Measurements from ENCODE around the gene ERN2.

The ERN2 gene

DNA sequence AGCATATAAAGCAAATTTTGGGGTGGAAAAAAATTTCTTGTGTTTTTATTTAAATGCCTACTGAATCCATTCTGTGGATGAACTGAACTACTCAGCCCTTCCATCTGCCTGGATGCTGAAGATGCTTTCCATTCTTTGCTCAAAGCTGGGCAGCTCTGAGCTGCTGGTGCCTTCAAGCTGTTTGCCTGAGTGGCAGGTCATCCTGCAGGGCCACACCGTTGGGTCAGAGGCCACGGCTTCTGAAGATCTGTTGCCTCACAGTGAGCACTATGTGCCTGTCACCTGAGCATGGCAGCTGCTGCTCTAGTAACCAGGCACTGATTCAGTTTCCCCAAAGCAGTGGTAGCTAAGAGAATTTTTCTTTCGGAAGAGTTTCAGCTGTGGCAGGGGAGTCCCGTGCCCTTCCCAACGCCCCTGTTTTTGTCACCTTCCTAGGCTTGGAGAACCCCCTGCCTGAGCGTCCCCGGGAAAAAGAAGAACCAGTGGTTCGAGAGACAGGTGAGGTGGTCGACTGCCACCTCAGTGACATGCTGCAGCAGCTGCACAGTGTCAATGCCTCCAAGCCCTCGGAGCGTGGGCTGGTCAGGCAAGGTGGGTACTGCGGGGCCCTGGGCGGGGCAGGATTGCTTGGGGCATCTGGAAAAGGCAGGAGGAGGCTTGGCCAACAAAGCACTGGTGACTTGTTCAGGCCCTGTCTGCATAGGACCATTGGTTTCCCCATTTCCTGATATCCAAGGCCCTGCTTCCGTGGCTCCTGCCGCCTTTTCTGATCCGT is 25.8 kb downstream of the ERN2 start:
- Histone ChIP-seq H3K36me3 (ENCODE audit: control insufficient read depth, insufficient read depth, low read length) (peaks cover 98% of the 10 kb centered on the region), H3K27ac (ENCODE audit: low read depth, low read length, severe bottlenecking) (no peak overlapping the region), H3K4me1 (ENCODE audit: control insufficient read depth, insufficient read depth, low read length, poor library complexity, severe bottlenecking) (no peaks in the 10 kb centered on the region), H3K4me3 (ENCODE audit: extremely low read depth, insufficient read depth, low read length, poor library complexity, severe bottlenecking) (no peak overlapping the region), H3K9me3 (ENCODE audit: control insufficient read depth, low read length) (no peaks in the 10 kb centered on the region)
- WGBS, 2 experiments (ENCODE audit: insufficient coverage in 2 of 2), result 96 to 99% methylated on average over 12 to 16 of the region's 16 CpGs

DNA sequence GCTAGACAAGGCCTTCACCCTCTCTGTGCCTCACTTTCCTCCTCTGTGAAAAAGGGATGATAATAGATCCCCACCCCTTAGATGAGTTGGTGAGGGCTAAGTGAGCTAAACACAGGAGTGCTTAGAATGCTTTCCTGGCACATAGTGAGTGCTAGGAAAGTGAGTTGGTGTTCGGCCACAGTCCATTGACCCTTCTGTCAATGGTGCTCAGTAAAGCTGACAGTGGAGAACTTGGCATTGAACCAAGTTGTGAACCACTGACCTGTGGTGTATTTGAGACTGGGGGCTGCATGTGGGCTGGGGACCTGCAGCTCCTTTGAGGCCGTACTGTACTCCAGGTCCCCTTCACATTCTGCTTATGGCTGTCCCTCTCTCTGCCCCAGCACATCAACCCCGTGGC is 29.5 kb downstream of the ERN2 start:
- H3K4me1 ChIP-seq (ENCODE audit: control insufficient read depth, insufficient read depth, low read length, poor library complexity, severe bottlenecking), result peaks cover 14% of the 10 kb centered on the region
- no peak overlapping the region for H3K27ac ChIP-seq (ENCODE audit: low read depth, low read length, severe bottlenecking)
- H3K4me3 ChIP-seq (ENCODE audit: extremely low read depth, insufficient read depth, low read length, poor library complexity, severe bottlenecking), result no peak overlapping the region
- H3K9me3 ChIP-seq (ENCODE audit: control insufficient read depth, low read length), result no peaks in the 10 kb centered on the region
- peaks cover 88% of the 10 kb centered on the region for H3K36me3 ChIP-seq (ENCODE audit: control insufficient read depth, insufficient read depth, low read length)
- 90 to 100% methylated on average over 2 to 3 of the region's 3 CpGs for WGBS, 2 experiments (ENCODE audit: insufficient coverage in 2 of 2)

DNA sequence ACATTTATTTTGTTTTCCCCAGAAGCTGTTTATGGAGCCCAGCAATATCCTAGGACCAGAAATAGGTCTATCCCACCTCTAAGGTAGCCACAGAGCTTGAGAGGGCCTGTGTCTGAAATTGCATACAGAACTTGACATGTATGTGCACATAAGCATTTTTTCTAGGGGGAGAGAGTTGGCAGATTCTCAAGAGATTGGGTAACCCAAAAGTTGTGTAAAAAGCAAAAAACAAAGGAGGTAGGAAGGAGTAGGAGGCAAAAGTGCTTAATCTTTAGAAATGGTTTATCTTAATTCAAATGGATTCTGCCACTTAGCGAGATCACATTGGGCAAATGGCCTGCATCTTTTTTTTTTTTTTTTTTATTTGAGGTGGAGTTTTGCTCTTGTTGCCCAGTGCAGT is 30.8 kb downstream of the ERN2 start:
- Histone ChIP-seq H3K36me3 (ENCODE audit: control insufficient read depth, insufficient read depth, low read length) (peaks cover 78% of the 10 kb centered on the region), H3K4me1 (ENCODE audit: control insufficient read depth, insufficient read depth, low read length, poor library complexity, severe bottlenecking) (peaks cover 14% of the 10 kb centered on the region), H3K9me3 (ENCODE audit: control insufficient read depth, low read length) (no peaks in the 10 kb centered on the region), H3K27ac (ENCODE audit: low read depth, low read length, severe bottlenecking) (no peak overlapping the region), H3K4me3 (ENCODE audit: extremely low read depth, insufficient read depth, low read length, poor library complexity, severe bottlenecking) (no peak overlapping the region)
- WGBS, 2 experiments (ENCODE audit: insufficient coverage in 2 of 2), result no CpG with 5 or more reads among the region's 1 CpG

DNA sequence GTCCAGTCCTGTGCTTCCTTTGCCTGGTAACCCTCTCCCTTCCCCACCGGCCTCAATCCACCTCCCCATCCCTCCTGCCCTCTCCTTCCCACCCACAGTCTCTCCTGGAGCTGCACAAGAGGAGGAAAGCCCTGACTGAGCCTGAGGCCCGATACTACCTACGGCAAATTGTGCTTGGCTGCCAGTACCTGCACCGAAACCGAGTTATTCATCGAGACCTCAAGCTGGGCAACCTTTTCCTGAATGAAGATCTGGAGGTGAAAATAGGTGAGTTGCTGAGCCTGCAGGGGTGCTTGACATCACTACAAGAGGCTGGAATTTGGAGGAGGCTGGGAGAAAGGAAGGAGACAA is 33.1 kb downstream of the ERN2 start:
- Histone ChIP-seq H3K36me3 (ENCODE audit: control insufficient read depth, insufficient read depth, low read length) (peaks cover 69% of the 10 kb centered on the region), H3K4me3 (ENCODE audit: extremely low read depth, insufficient read depth, low read length, poor library complexity, severe bottlenecking) (peak overlapping the region; percentile 82), H3K4me1 (ENCODE audit: control insufficient read depth, insufficient read depth, low read length, poor library complexity, severe bottlenecking) (peaks cover 14% of the 10 kb centered on the region), H3K9me3 (ENCODE audit: control insufficient read depth, low read length) (no peaks in the 10 kb centered on the region), H3K27ac (ENCODE audit: low read depth, low read length, severe bottlenecking) (no peak overlapping the region)
- WGBS, 2 experiments (ENCODE audit: insufficient coverage in 2 of 2), result 22% methylated on average over 6 of the region's 6 CpGs; no CpG with 5 or more reads in 1 of the 2 experiments

DNA sequence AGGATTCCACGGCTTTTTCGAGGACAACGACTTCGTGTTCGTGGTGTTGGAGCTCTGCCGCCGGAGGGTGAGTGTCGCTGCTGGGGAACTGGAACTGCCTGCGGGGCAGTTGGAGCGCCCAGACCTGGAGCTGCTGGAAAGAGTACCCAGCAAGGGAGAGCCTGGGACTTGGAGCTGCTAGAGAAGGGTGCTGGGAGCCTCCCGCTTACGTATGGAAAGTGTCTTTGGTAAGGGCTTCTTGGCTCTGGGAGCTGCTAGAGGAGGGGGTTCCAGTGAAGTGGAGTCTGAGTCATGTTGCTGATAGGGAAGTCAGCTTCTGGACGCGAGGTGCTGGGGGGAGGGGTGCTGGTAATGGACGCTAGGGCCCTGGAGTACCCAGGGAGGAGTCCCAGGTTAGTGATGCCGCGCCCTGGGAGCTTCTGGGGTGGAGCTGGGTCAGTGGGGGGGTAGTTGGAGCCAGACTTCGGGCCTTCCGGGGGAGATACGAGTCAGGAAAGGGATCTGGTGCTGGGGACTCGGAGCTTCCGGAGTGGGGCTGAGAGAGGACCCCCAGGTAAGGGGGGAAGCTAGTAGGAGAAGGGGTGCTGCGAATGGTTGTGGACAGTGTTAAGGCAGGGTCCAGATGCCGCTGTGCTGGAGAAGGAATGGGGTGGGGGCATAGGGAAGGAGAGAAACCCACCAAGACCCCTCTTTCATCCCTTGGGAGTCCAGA is 33.6 kb downstream of the ERN2 start:
- no peaks in the 10 kb centered on the region for H3K9me3 ChIP-seq (ENCODE audit: control insufficient read depth, low read length)
- H3K4me1 ChIP-seq (ENCODE audit: control insufficient read depth, insufficient read depth, low read length, poor library complexity, severe bottlenecking), result peaks cover 14% of the 10 kb centered on the region
- H3K27ac ChIP-seq (ENCODE audit: low read depth, low read length, severe bottlenecking), result peak overlapping the region; percentile 73
- WGBS, 2 experiments (ENCODE audit: insufficient coverage in 2 of 2), result 0% methylated on average over 18 to 23 of the region's 24 CpGs
- H3K4me3 ChIP-seq (ENCODE audit: extremely low read depth, insufficient read depth, low read length, poor library complexity, severe bottlenecking), result peak overlapping the region; percentile 82
- H3K36me3 ChIP-seq (ENCODE audit: control insufficient read depth, insufficient read depth, low read length), result peaks cover 70% of the 10 kb centered on the region

DNA sequence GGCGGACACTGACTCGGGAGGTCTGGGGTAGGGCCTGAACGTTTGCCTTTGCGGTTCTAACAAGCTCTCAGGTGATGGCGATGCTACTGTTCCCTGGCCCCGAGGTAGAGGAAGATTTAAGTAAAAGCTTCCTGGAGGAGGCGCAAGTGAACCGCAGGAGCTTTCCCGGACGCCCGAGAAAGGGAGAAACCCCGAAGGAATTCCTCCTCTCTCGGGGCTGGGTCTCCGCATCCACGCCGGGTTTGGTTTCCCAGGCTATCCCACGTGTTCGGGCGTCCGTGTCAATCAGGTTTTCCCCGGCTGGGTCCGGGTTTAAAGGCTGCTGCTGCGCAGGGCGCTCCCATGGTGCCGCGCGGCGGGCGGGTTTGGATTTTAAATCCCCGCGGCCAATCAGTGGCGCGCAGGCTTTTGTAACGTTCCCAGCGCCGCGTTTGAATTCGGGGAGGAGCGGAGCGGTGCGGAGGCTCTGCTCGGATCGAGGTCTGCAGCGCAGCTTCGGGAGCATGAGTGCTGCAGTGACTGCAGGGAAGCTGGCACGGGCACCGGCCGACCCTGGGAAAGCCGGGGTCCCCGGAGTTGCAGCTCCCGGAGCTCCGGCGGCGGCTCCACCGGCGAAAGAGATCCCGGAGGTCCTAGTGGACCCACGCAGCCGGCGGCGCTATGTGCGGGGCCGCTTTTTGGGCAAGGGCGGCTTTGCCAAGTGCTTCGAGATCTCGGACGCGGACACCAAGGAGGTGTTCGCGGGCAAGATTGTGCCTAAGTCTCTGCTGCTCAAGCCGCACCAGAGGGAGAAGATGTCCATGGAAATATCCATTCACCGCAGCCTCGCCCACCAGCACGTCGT is 34.4 kb downstream of the ERN2 start, which contains the start of gene PLK1:
TSS of gene PLK1 (plus strand) at position 460 of the 844 bp plus-strand sequence. CDS start at position 504, 44 bp downstream.
- H3K27ac ChIP-seq (ENCODE audit: low read depth, low read length, severe bottlenecking), result peak within 1 kb of the TSS; percentile 73
- H3K4me1 ChIP-seq (ENCODE audit: control insufficient read depth, insufficient read depth, low read length, poor library complexity, severe bottlenecking), result peaks cover 14% of the 10 kb centered on the region
- H3K4me3 ChIP-seq (ENCODE audit: extremely low read depth, insufficient read depth, low read length, poor library complexity, severe bottlenecking), result peak within 1 kb of the TSS; percentile 82
- H3K9me3 ChIP-seq (ENCODE audit: control insufficient read depth, low read length), result no peaks in the 10 kb centered on the region
- peaks cover 69% of the 10 kb centered on the region for H3K36me3 ChIP-seq (ENCODE audit: control insufficient read depth, insufficient read depth, low read length)
- WGBS, 2 experiments (ENCODE audit: insufficient coverage in 2 of 2), result 2% methylated on average over 63 of the region's 75 CpGs

DNA sequence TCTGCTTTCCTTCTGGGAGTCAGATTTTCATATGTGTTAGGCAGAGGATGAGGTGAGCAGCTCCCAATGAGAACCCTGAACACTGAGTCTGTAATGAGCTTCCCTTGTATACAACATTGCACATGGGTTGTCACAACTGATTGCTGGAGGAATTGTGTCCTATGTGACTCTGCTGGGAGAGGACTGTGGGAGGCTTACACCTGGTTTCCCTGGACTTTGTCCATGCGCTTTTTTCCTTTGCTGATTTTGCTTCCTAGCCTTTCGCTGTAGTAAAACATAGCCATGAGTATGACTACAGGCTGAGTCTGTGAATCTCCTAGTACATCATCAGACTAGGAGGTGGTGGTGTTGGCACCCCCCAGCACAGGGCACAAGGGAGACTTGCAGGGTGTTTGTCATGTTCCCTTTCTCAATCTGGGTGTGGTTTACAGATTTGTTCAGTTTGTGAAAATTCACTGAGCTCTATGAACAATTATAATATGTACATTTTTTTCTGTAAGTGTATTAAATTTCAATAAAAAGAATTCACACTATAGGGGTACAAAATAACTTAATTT is 36.0 kb downstream of the ERN2 start:
- no peaks in the 10 kb centered on the region for H3K9me3 ChIP-seq (ENCODE audit: control insufficient read depth, low read length)
- no peak overlapping the region for H3K27ac ChIP-seq (ENCODE audit: low read depth, low read length, severe bottlenecking)
- peaks cover 14% of the 10 kb centered on the region for H3K4me1 ChIP-seq (ENCODE audit: control insufficient read depth, insufficient read depth, low read length, poor library complexity, severe bottlenecking)
- 75 to 94% methylated on average over 1 to 2 of the region's 2 CpGs for WGBS, 2 experiments (ENCODE audit: insufficient coverage in 2 of 2)
- no peak overlapping the region for H3K4me3 ChIP-seq (ENCODE audit: extremely low read depth, insufficient read depth, low read length, poor library complexity, severe bottlenecking)
- H3K36me3 ChIP-seq (ENCODE audit: control insufficient read depth, insufficient read depth, low read length), result peaks cover 63% of the 10 kb centered on the region

DNA sequence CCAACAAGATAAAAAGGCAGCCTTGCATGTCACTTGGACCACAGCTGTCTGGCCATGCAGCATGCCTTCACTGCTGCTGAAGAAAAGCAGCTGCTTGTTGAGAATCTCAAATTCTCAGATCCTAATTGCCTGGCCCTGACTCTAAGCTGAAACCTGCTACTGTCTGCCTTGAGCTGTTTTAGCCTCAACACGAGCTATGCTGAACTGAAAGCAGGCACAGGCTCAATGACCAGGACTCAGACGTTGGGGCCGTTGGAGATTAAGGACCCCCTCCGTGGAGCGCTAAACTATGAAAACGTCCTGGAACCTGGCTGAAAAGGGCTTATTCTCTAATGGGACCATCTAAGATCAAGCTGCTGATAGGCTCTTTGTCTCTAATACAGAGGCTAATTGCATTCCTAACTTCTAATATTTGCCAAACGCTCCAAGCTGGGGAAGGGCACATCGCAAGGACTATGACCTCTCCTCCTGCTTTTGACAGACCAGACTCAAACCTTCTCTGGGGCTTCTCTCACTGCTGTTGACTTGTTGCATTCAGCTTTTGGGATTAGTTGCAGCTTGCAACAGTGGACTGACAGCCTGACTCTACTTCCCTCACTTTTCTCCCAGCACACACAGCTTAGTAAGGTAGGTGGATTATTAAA is 38.9 kb downstream of the ERN2 start:
- 85 to 91% methylated on average over 6 to 8 of the region's 8 CpGs for WGBS, 2 experiments (ENCODE audit: insufficient coverage in 2 of 2)
- peak overlapping the region; percentile 16 for H3K27ac ChIP-seq (ENCODE audit: low read depth, low read length, severe bottlenecking)
- no peaks in the 10 kb centered on the region for H3K9me3 ChIP-seq (ENCODE audit: control insufficient read depth, low read length)
- H3K4me3 ChIP-seq (ENCODE audit: extremely low read depth, insufficient read depth, low read length, poor library complexity, severe bottlenecking), result no peak overlapping the region
- no peaks in the 10 kb centered on the region for H3K4me1 ChIP-seq (ENCODE audit: control insufficient read depth, insufficient read depth, low read length, poor library complexity, severe bottlenecking)
- H3K36me3 ChIP-seq (ENCODE audit: control insufficient read depth, insufficient read depth, low read length), result peaks cover 65% of the 10 kb centered on the region

DNA sequence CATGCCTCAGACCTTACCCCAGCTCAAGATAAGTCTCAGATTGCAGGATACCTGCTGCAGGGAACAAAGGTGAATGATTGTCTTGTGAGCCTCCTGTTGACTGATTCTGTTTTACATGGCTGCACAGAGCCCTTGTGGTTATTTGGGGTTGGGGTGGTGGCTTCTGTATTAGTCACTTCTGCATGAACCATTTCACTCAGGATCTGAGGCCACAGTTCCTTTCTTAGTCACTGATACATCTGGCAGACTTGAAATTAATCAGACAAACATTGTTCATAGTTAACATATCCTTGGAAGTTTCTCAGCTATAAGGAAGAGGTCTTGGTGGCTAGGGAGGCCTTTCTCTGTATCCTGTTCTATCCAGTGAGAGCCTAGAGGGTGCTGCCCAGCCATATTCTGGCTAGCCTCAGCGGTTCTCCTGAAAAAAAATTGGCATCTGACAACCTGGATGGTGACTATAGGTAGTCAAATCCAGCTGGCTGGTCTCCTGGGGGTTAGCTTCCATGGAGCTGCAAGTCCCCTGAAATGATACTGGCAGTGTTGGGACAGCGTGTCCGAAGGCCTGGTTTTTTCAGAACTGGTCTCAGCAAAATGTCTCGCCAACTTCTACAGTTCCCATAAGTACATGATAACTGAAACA is 42.8 kb downstream of the ERN2 start:
- no peaks in the 10 kb centered on the region for H3K9me3 ChIP-seq (ENCODE audit: control insufficient read depth, low read length)
- peaks cover 87% of the 10 kb centered on the region for H3K36me3 ChIP-seq (ENCODE audit: control insufficient read depth, insufficient read depth, low read length)
- H3K4me1 ChIP-seq (ENCODE audit: control insufficient read depth, insufficient read depth, low read length, poor library complexity, severe bottlenecking), result no peaks in the 10 kb centered on the region
- WGBS, 2 experiments (ENCODE audit: insufficient coverage in 2 of 2), result 94 to 100% methylated on average over 1 to 3 of the region's 4 CpGs
- H3K27ac ChIP-seq (ENCODE audit: low read depth, low read length, severe bottlenecking), result no peak overlapping the region
- no peak overlapping the region for H3K4me3 ChIP-seq (ENCODE audit: extremely low read depth, insufficient read depth, low read length, poor library complexity, severe bottlenecking)

Data from mesodermal cell (in vitro differentiated cells).